Measurements from ENCODE around the gene EVC2. TPM values are rescaled to one million over a fixed set of nuclear protein-coding genes. Genes with fewer than 3 reads are reported as not detected.

The EVC2 gene
- polyA plus RNA-seq, 3 donors: 0.04 to 0.12 (median 0.08) TPM

DNA sequence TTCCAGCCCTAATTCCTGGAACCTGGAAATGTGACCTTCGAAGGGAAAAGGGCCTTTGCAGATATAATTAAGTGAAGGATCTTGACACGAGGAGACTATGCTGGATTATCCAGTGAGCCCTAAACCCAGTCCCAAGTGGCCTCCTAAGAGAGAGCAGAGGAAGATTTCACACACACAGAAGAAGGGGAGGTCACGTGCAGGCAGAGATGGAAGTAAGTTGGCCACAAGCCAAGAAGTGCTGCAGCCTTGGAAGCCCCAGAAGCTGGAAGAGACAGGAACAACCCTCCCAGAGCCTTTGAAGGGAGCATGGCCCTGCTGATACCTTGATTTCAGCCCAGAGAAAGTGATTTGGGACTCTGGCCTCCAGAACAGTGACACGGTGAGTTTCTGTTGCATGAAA, 51.9 kb downstream of the EVC2 start:
- Mint-ChIP-seq H3K27ac (peak overlapping the region in 1 of 7 donors; percentile 11), H3K4me1 (no peaks in the 10 kb centered on the region), H3K9me3 (peaks cover 0 to 2% (median 0%) of the 10 kb centered on the region in 7 donors), H3K27me3 (ENCODE audit: low read depth in 3 of 3) (peaks cover 0 to 6% (median 2%) of the 10 kb centered on the region in 3 donors), H3K36me3 (no peaks in the 10 kb centered on the region), H3K4me3 (no peak overlapping the region)
- Histone ChIP-seq H4K20me1 (ENCODE audit: insufficient read depth, low read length) (no peaks in the 10 kb centered on the region), H2AFZ (ENCODE audit: insufficient read depth, low read depth, low read length, poor library complexity, severe bottlenecking) (no peak overlapping the region), H3K27me3 (ENCODE audit: control insufficient read depth in 2 of 2, insufficient read depth in 2 of 2, low read length in 2 of 2) (no peaks in the 10 kb centered on the region), H3K4me3 (replicated peaks in 1 of 3; ENCODE audit: low read depth in 2 of 3, low read length in 3 of 3) (no peak overlapping the region), H3K4me2 (replicated peaks; ENCODE audit: extremely low read depth, low read length, poor library complexity, severe bottlenecking) (no peak overlapping the region), H3K36me3 (replicated peaks in 1 of 2; ENCODE audit: control insufficient read depth in 1 of 2, insufficient read depth in 2 of 2, low read length in 2 of 2) (no peaks in the 10 kb centered on the region), H3K27ac (ENCODE audit: low read depth in 1 of 2, low read length in 2 of 2) (no peak overlapping the region), H3K79me2 (ENCODE audit: insufficient read depth, low read length) (no peaks in the 10 kb centered on the region), H3K9me3 (replicated peaks in 1 of 2; ENCODE audit: control insufficient read depth in 1 of 2, insufficient read depth in 1 of 2, low read length in 2 of 2) (no peaks in the 10 kb centered on the region), H3K9ac (ENCODE audit: insufficient read depth, low read length, poor library complexity, severe bottlenecking) (no peak overlapping the region), H3K4me1 (ENCODE audit: control insufficient read depth in 1 of 2, insufficient read depth in 2 of 2, low read length in 2 of 2) (no peaks in the 10 kb centered on the region)
- TF ChIP-seq, protein P1, sequence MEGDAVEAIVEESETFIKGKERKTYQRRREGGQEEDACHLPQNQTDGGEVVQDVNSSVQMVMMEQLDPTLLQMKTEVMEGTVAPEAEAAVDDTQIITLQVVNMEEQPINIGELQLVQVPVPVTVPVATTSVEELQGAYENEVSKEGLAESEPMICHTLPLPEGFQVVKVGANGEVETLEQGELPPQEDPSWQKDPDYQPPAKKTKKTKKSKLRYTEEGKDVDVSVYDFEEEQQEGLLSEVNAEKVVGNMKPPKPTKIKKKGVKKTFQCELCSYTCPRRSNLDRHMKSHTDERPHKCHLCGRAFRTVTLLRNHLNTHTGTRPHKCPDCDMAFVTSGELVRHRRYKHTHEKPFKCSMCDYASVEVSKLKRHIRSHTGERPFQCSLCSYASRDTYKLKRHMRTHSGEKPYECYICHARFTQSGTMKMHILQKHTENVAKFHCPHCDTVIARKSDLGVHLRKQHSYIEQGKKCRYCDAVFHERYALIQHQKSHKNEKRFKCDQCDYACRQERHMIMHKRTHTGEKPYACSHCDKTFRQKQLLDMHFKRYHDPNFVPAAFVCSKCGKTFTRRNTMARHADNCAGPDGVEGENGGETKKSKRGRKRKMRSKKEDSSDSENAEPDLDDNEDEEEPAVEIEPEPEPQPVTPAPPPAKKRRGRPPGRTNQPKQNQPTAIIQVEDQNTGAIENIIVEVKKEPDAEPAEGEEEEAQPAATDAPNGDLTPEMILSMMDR (IDR thresholded peaks at IDR 0.05): no peak
- DNase-seq: no peak
- WGBS (ENCODE audit: insufficient coverage): 100% methylated on average over 1 of the region's 4 CpGs
- intact Hi-C loops (cut with micrococcal nuclease): no loop called here

DNA sequence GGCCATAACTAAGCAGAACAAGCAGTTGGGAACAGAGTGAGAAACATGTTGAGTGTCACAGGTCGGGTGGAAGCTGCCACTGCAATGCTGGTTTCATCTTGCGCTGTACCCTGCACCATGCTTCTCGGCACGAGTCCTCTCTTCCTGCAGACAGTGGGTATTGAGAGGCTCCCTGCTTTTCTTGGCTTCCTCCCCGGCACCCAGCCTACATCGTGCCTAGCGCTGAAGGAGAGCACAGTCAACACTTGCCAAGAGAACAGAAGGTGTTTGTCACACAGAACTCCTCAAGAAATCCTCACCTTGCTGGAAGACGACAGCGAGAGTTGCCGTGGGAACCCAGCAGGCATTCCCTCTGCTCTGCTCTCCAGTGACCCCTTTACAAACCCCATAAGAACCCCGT, 53.6 kb downstream of the EVC2 start:
- Histone ChIP-seq H3K79me2 (ENCODE audit: insufficient read depth, low read length) (no peaks in the 10 kb centered on the region), H3K4me1 (ENCODE audit: control insufficient read depth in 1 of 2, insufficient read depth in 2 of 2, low read length in 2 of 2) (no peaks in the 10 kb centered on the region), H3K36me3 (replicated peaks in 1 of 2; ENCODE audit: control insufficient read depth in 1 of 2, insufficient read depth in 2 of 2, low read length in 2 of 2) (no peaks in the 10 kb centered on the region), H3K4me2 (replicated peaks; ENCODE audit: extremely low read depth, low read length, poor library complexity, severe bottlenecking) (no peak overlapping the region), H3K27ac (ENCODE audit: low read depth in 1 of 2, low read length in 2 of 2) (no peak overlapping the region), H4K20me1 (ENCODE audit: insufficient read depth, low read length) (no peaks in the 10 kb centered on the region), H3K9ac (ENCODE audit: insufficient read depth, low read length, poor library complexity, severe bottlenecking) (no peak overlapping the region), H3K4me3 (replicated peaks in 1 of 3; ENCODE audit: low read depth in 2 of 3, low read length in 3 of 3) (no peak overlapping the region), H2AFZ (ENCODE audit: insufficient read depth, low read depth, low read length, poor library complexity, severe bottlenecking) (no peak overlapping the region), H3K27me3 (ENCODE audit: control insufficient read depth in 2 of 2, insufficient read depth in 2 of 2, low read length in 2 of 2) (no peaks in the 10 kb centered on the region), H3K9me3 (replicated peaks in 1 of 2; ENCODE audit: control insufficient read depth in 1 of 2, insufficient read depth in 1 of 2, low read length in 2 of 2) (no peaks in the 10 kb centered on the region)
- H3K4me1 Mint-ChIP-seq: no peaks in the 10 kb centered on the region
- peaks cover 0 to 6% (median 2%) of the 10 kb centered on the region in 3 donors for H3K27me3 Mint-ChIP-seq (ENCODE audit: low read depth in 3 of 3)
- WGBS (ENCODE audit: insufficient coverage): 93% methylated on average over 8 of the region's 11 CpGs
- no peaks in the 10 kb centered on the region for H3K36me3 Mint-ChIP-seq
- H3K4me3 Mint-ChIP-seq: no peak overlapping the region
- intact Hi-C loops (cut with micrococcal nuclease): no loop called here
- no peak overlapping the region for H3K27ac Mint-ChIP-seq
- peaks cover 0 to 3% (median 0%) of the 10 kb centered on the region in 7 donors for H3K9me3 Mint-ChIP-seq
- no peak for DNase-seq
- TF ChIP-seq, protein P1 (IDR thresholded peaks at IDR 0.05): no peak
